GM12878 (cell line): ENCODE measurements around the gene MAST4. TPM values are rescaled to one million over a fixed set of nuclear protein-coding genes. Genes with fewer than 3 reads are reported as not detected.

Experiments used
- ATAC-seq: fragments of 200-7000 bp; cut with Tn5 transposase; 3 replicates; pipeline ENCODE4 v1.9.1; 2020; ENCODE audit warnings: mild to moderate bottlenecking, moderate library complexity
- BruUV-seq: library from RNA; stranded (reverse); fragments of 400-500 nt; replicated peaks from 2 replicates; lab custom pipeline; 2021; lab: Mats Ljungman, UMichigan
- CTCF ChIA-PET: fragments of 300-600 bp; sonication (Branson Sonifier 250); formaldehyde crosslinking; extraction: SDS; loops from one replicate; lab custom pipeline; 2021; ENCODE audit warnings: inconsistent platforms; lab: Yijun Ruan, JAX
- POLR2A ChIA-PET: fragments of 350-600 bp; formaldehyde crosslinking; extraction: SDS; loops from one replicate; lab custom pipeline; 2021; ENCODE audit warnings: inconsistent platforms; lab: Charles Lee
- RAD21 ChIA-PET: fragments of 300-600 bp; sonication (Branson Sonifier 250); formaldehyde crosslinking; loops from one replicate; lab custom pipeline; 2023; ENCODE audit warnings: antibody characterized with exemption; ENCODE audit not compliant: unreplicated experiment; lab: Charles Lee
- SMC1A ChIA-PET: fragments of 300-600 bp; sonication (Branson Sonifier 250); formaldehyde crosslinking; loops from one replicate; lab custom pipeline; 2023; ENCODE audit not compliant: unreplicated experiment, uncharacterized antibody; lab: Charles Lee
- DNase-seq: peaks from one replicate; pipeline ENCODE4 v3.0.0-alpha.2; 2011; ENCODE audit warnings: low read depth, low spot score
- FAIRE-seq: peaks from 3 replicates; lab custom pipeline; 2011; peaks lifted over from hg19 to GRCh38; lab: Jason Lieb, UNC
- H2AFZ ChIP-seq: 2 replicates; pipeline ENCODE4 v1.6.0; 2011; ENCODE audit warnings: low read depth, low read length, control low read depth; ENCODE audit not compliant: control insufficient read depth
- H3K27ac ChIP-seq: 2 replicates; pipeline ENCODE4 v1.5.1; 2011; ENCODE audit warnings: control low read depth; ENCODE audit not compliant: control insufficient read depth, insufficient read depth
- H3K27me3 ChIP-seq, 2 experiments: replicated peaks in 1 of 2; 2 replicates each; pipeline versions ENCODE4 v1.6.0 to v1.6.1; 2011; ENCODE audit warnings: low read length in 1 of 2; ENCODE audit not compliant: control insufficient read depth in 2 of 2, insufficient read depth in 2 of 2
- H3K36me3 ChIP-seq, 2 experiments: 2 replicates each; pipeline ENCODE4 v1.5.1; 2011; ENCODE audit warnings: low read length in 1 of 2; ENCODE audit not compliant: control insufficient read depth in 2 of 2, insufficient read depth in 2 of 2
- H3K4me1 ChIP-seq: 2 replicates; pipeline ENCODE4 v1.6.1; 2011; ENCODE audit warnings: mild to moderate bottlenecking, low read length, moderate library complexity, mixed read lengths; ENCODE audit not compliant: control insufficient read depth, insufficient read depth
- H3K4me2 ChIP-seq: 2 replicates; pipeline ENCODE4 v1.6.0; 2011; ENCODE audit warnings: control low read depth; ENCODE audit not compliant: control insufficient read depth, insufficient read depth
- H3K4me3 ChIP-seq: fragments of 200-600 bp; sonication (generic); 2 replicates; pipeline ENCODE4 v1.5.1; 2016
- H3K79me2 ChIP-seq: 2 replicates; pipeline ENCODE4 v1.6.0; 2011; ENCODE audit warnings: low read length; ENCODE audit not compliant: control insufficient read depth, insufficient read depth
- H3K9ac ChIP-seq: 2 replicates; pipeline ENCODE4 v1.8.0; 2011; ENCODE audit warnings: low read length, control low read depth, mixed read lengths; ENCODE audit not compliant: control insufficient read depth, insufficient read depth
- H3K9me3 ChIP-seq: replicated peaks from 3 replicates; pipeline ENCODE4 v1.5.1; 2011; ENCODE audit warnings: mild to moderate bottlenecking, low read length; ENCODE audit not compliant: control insufficient read depth, insufficient read depth
- H4K20me1 ChIP-seq: 2 replicates; pipeline ENCODE4 v1.6.0; 2011; ENCODE audit not compliant: control insufficient read depth, insufficient read depth
- IKZF1 ChIP-seq: fragments of 450-650 bp; conservative IDR thresholded peaks from 2 replicates; pipeline ENCODE4 v1.6.1; 2017; ENCODE audit warnings: antibody characterized with exemption, mild to moderate bottlenecking
- KLF5 ChIP-seq: fragments of 450-650 bp; IDR thresholded peaks from 2 replicates; pipeline ENCODE4 v1.6.1; 2014; ENCODE audit warnings: mild to moderate bottlenecking; ENCODE audit not compliant: partially characterized antibody
- MEF2A ChIP-seq: IDR thresholded peaks from 2 replicates; pipeline ENCODE4 v1.6.1; 2011; ENCODE audit warnings: low read depth, mild to moderate bottlenecking, low read length, moderate library complexity; ENCODE audit not compliant: insufficient read depth
- SRF ChIP-seq, 2 experiments: IDR thresholded peaks; 2 replicates each; pipeline ENCODE4 v1.6.1; 2011; ENCODE audit warnings: low read depth in 2 of 2, low read length in 2 of 2, mild to moderate bottlenecking in 1 of 2, moderate library complexity in 1 of 2
- TBL1XR1 ChIP-seq: IDR thresholded peaks from 2 replicates; pipeline ENCODE4 v1.6.1; 2012; ENCODE audit warnings: low read depth, low read length, improper control_type of control experiment
- TCF3 ChIP-seq: IDR thresholded peaks from 2 replicates; pipeline ENCODE4 v1.6.1; 2012; ENCODE audit warnings: low read depth, mild to moderate bottlenecking, low read length, borderline replicate concordance; ENCODE audit not compliant: insufficient read depth
- WGBS: methylation state at CpG from one replicate; pipeline ENCODE4 v1.1.6; 2016; ENCODE audit warnings: low lambda C conversion rate; ENCODE audit not compliant: insufficient replicate concordance, insufficient coverage; ENCODE audit errors: missing lambda C conversion rate; 5-methylcytosine and 5-hydroxymethylcytosine counted together
- in situ Hi-C: fragments of 300-500 bp; cut with MboI; formaldehyde crosslinking; loops from 9 replicates; pipeline ENCODE4 v1.14.3; 2018; ENCODE audit warnings: mixed read lengths
- intact Hi-C: fragments of 100-400 bp; cut with micrococcal nuclease; formaldehyde crosslinking; loops from one replicate; pipeline ENCODE4 v1.14.2; 2022; ENCODE audit not compliant: unreplicated experiment
- polyA plus RNA-seq, 11 experiments: library from polyadenylated mRNA; depleted of rRNA in 4 of 11; unstranded in 6 of 11; stranded (reverse) in 5 of 11; fragments of >200 nt; fragmentation: Nextera tagmentation in 4 of 11; fragmentation: Illumina TruSeq in 1 of 11; extraction: Ambion mirVana in 4 of 11; extraction: Trizol in 1 of 11; gene quantifications; 1 replicate in 1 of 11; 2 replicates in 10 of 11; pipeline versions ENCODE4 v1.2.1 to v1.2.3, GENCODE V29; 2011 to 2016; ENCODE audit warnings: inconsistent platforms in 2 of 11, missing spikeins in 2 of 11, low read depth in 1 of 11
- total RNA-seq, 4 experiments: library from RNA; depleted of rRNA in 3 of 4; stranded (reverse); fragments of >200 nt in 3 of 4; fragmentation: Illumina TruSeq in 1 of 4; extraction: Trizol in 1 of 4; gene quantifications; 2 replicates each; pipeline versions ENCODE4 v1.2.1 to v1.2.3, GENCODE V29; 2013 to 2021

Gene MAST4
- total and polyA plus RNA-seq, 10 of the 15 experiments (the other 5 are each of a cell fraction or from before 2014, with no cell fraction given), result 0.02 to 1.6 (median 0.29) TPM; not detected in 1

DNA sequence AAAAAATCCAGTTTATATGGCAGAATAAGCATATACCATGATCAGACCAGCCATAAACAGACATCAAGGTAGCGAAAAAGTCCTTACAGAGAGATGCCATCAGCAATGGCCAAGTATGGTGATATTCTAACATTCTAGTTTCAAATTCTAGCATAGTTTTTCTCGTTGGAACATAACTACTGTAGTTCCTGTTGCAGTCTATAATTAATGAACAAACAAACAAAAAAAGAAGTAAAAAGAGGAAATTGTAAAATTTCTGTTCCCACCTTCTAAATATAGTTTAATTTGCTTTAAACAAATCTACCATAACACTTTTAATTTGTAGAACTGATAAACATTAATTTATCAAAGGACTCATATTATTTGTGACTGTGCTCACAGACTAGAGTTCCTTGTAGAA lies 610.3 kb downstream of the MAST4 start:
- Histone ChIP-seq H3K4me2 (peak overlapping the region; percentile 94), H3K9ac (peak overlapping the region; percentile 64), H4K20me1 (no peaks in the 10 kb centered on the region), H2AFZ (no peak overlapping the region), H3K79me2 (no peaks in the 10 kb centered on the region), H3K4me1 (peaks cover 64% of the 10 kb centered on the region), H3K36me3 (no peaks in the 10 kb centered on the region), H3K4me3 (peak overlapping the region; percentile 20; the same call in 1 of the 2 replicates), H3K9me3 (no peaks in the 10 kb centered on the region), H3K27me3 (no peaks in the 10 kb centered on the region), H3K27ac (peak overlapping the region; percentile 94)
- ChIA-PET SMC1A (interaction anchor here (0.9 to 5.7 kb wide), 13 partner anchors 9 to 898 kb away, joined by 3 to 29 read pairs (median 4); no protein-coding TSS in a partner anchor), CTCF (interaction anchor here (1.3 to 10.0 kb wide), 10 partner anchors 9 to 900 kb away, joined by 5 to 137 read pairs (median 6); partner anchors contain the start of gene CD180), POLR2A (interaction anchor here (0.7 to 1.2 kb wide), 3 partner anchors 16 to 48 kb away, joined by 3 read pairs; no protein-coding TSS in a partner anchor), RAD21 (interaction anchor here (1.2 to 5.8 kb wide), 7 partner anchors 9 to 49 kb away, joined by 4 to 71 read pairs (median 5); no protein-coding TSS in a partner anchor)
- no peak for DNase-seq
- TF ChIP-seq MEF2A, result no peak
- no peak for TF ChIP-seq TBL1XR1
- no peak for TF ChIP-seq KLF5
- TF ChIP-seq TCF3, result no peak
- 0 out of 4 replicates have a peak, but pooled peaks of 1 of the 2 experiments have one; percentile 59 for TF ChIP-seq SRF (IDR thresholded peaks at IDR 0.05; ENCODE audit: low read depth in 2 of 2, low read length in 2 of 2)
- no peak for TF ChIP-seq IKZF1
- peak; percentile 14 for ATAC-seq
- BruUV-seq, result no TSS peak
- intact Hi-C loops (loop anchor here (5.0 to 10.0 kb wide), 4 partner anchors 142 to 899 kb away; no protein-coding TSS in a partner anchor), in situ Hi-C loops (loop anchor here (25.0 kb wide), 1 partner anchor 394 kb away; no protein-coding TSS in a partner anchor)
- WGBS, result 3% methylated on average over 2 of the region's 2 CpGs
- FAIRE-seq, result peak; percentile 18
